IPS-NIHi11 (cell line): Measurements from ENCODE around the gene GPN2.
A peak's percentile ranks its signal among the peaks of the same experiment; 100 is the strongest.
"Not testable (repeated sequence)": the region's sequence is repeated elsewhere in the genome, so short reads cannot be mapped to it uniquely, and the experiment has no call there.

Source experiments
- DNase-seq: peaks from one replicate; pipeline ENCODE4 v3.0.0; 2012; ENCODE audit warnings: mixed read lengths, low spot score

Gene GPN2

GRCh38 chr1:26857473-26858060, 32.5 kb downstream of the GPN2 start:
- DNase-seq, result no peak

- DNase-seq, result no peak
Observed at GRCh38 chr1:26856604-26857469, 33.2 kb downstream of the GPN2 start.

GRCh38 chr1:26856181-26856580, 33.9 kb downstream of the GPN2 start:
- no peak for DNase-seq

GRCh38 chr1:26855636-26856035, 34.4 kb downstream of the GPN2 start:
- no peak for DNase-seq

GRCh38 chr1:26854906-26855305, 35.2 kb downstream of the GPN2 start:
- no peak for DNase-seq

GRCh38 chr1:26853600-26853999, 36.5 kb downstream of the GPN2 start:
- DNase-seq, result no peak

- peak; percentile 90 for DNase-seq
Observed at GRCh38 chr1:26853156-26853555, 36.9 kb downstream of the GPN2 start.

GRCh38 chr1:26852701-26853100, 37.4 kb downstream of the GPN2 start:
- DNase-seq, result no peak

GRCh38 chr1:26851106-26851684, 38.9 kb downstream of the GPN2 start:
- DNase-seq, result no peak

GRCh38 chr1:26848941-26849774, 40.9 kb downstream of the GPN2 start:
- no peak for DNase-seq

- DNase-seq, result no peak
Observed at GRCh38 chr1:26848499-26848898, 41.6 kb downstream of the GPN2 start.

- DNase-seq, result not testable (repeated sequence)
Observed at GRCh38 chr1:26847826-26848225, 42.3 kb downstream of the GPN2 start.

- DNase-seq, result no peak
Observed at GRCh38 chr1:26844424-26845196, 45.5 kb downstream of the GPN2 start.

- no peak for DNase-seq
Observed at GRCh38 chr1:26839779-26840178, 50.3 kb downstream of the GPN2 start.

- no peak for DNase-seq
Observed at GRCh38 chr1:26839339-26839722, 50.8 kb downstream of the GPN2 start.

GRCh38 chr1:26838474-26839338, 51.4 kb downstream of the GPN2 start:
- no peak for DNase-seq

GRCh38 chr1:26837665-26838064, 52.4 kb downstream of the GPN2 start:
- DNase-seq, result not testable (repeated sequence)

- no peak for DNase-seq
Observed at GRCh38 chr1:26833432-26834405, 56.4 kb downstream of the GPN2 start.

GRCh38 chr1:26832249-26832960, 57.7 kb downstream of the GPN2 start:
- DNase-seq, result no peak
